Calu3 (cell line): ENCODE results near the gene FUT2. TPM values are rescaled to one million over a fixed set of nuclear protein-coding genes. Genes with fewer than 3 reads are reported as not detected.
"Not testable (repeated sequence)": the region's sequence is repeated elsewhere in the genome, so short reads cannot be mapped to it uniquely, and the experiment has no call there.

ENCODE experiments used
- BruUV-seq: library from RNA; stranded (reverse); fragments of 400-500 nt; replicated peaks from 2 replicates; lab custom pipeline; 2021; lab: Mats Ljungman, UMichigan
- CTCF ChIA-PET: fragments of 300-600 bp; sonication (Branson Sonifier 250); formaldehyde crosslinking; loops from one replicate; lab custom pipeline; 2022; ENCODE audit warnings: antibody characterized with exemption; lab: Charles Lee
- DNase-seq: peaks from one replicate; pipeline ENCODE4 v3.0.0; 2022
- H3K27ac Mint-ChIP-seq: one replicate; pipeline ENCODE4 v1.8.0; 2022; ENCODE audit warnings: mixed read lengths; ENCODE audit not compliant: unreplicated experiment
- H3K27me3 Mint-ChIP-seq: one replicate; pipeline ENCODE4 v1.8.0; 2022; ENCODE audit warnings: mixed read lengths; ENCODE audit not compliant: unreplicated experiment
- H3K36me3 Mint-ChIP-seq: one replicate; pipeline ENCODE4 v1.8.0; 2022; ENCODE audit warnings: mild to moderate bottlenecking, moderate library complexity, mixed read lengths; ENCODE audit not compliant: insufficient read depth, unreplicated experiment
- H3K4me1 Mint-ChIP-seq: one replicate; pipeline ENCODE4 v1.8.0; 2022; ENCODE audit warnings: mild to moderate bottlenecking, low read depth, mixed read lengths; ENCODE audit not compliant: unreplicated experiment
- H3K4me3 Mint-ChIP-seq: one replicate; pipeline ENCODE4 v1.8.0; 2022; ENCODE audit warnings: mild to moderate bottlenecking, low read depth, moderate library complexity, mixed read lengths; ENCODE audit not compliant: unreplicated experiment
- H3K9me3 Mint-ChIP-seq: one replicate; pipeline ENCODE4 v1.8.0; 2022; ENCODE audit warnings: low read depth, mixed read lengths; ENCODE audit not compliant: unreplicated experiment
- intact Hi-C: fragments of 100-400 bp; cut with micrococcal nuclease; formaldehyde crosslinking; loops from one replicate; pipeline ENCODE4 v1.10.0; 2022; ENCODE audit not compliant: unreplicated experiment
- total RNA-seq: library from RNA; stranded (reverse); gene quantifications from 2 replicates; pipeline ENCODE4 v1.2.3, GENCODE V29; 2022
- TF ChIP-seq, protein P1 (sequence below): fragments of 200-600 bp; IDR thresholded peaks from one replicate; pipeline ENCODE4 v1.8.0; 2022; ENCODE audit warnings: antibody characterized with exemption; ENCODE audit not compliant: unreplicated experiment

Gene FUT2
- total RNA-seq, 1 experiment from 2014 or later = 10.4 TPM

GRCh38 chr19:48686088-48686487 is 9.7 kb upstream of the FUT2 start:
- intact Hi-C loops = no loop called here
- H3K9me3 Mint-ChIP-seq = no peaks in the 10 kb centered on the region
- no peak for DNase-seq
- H3K27ac Mint-ChIP-seq = no peak overlapping the region
- H3K36me3 Mint-ChIP-seq = no peaks in the 10 kb centered on the region
- H3K27me3 Mint-ChIP-seq = no peaks in the 10 kb centered on the region
- no peak overlapping the region for H3K4me3 Mint-ChIP-seq
- peaks cover 13% of the 10 kb centered on the region for H3K4me1 Mint-ChIP-seq
- TF ChIP-seq, protein P1, sequence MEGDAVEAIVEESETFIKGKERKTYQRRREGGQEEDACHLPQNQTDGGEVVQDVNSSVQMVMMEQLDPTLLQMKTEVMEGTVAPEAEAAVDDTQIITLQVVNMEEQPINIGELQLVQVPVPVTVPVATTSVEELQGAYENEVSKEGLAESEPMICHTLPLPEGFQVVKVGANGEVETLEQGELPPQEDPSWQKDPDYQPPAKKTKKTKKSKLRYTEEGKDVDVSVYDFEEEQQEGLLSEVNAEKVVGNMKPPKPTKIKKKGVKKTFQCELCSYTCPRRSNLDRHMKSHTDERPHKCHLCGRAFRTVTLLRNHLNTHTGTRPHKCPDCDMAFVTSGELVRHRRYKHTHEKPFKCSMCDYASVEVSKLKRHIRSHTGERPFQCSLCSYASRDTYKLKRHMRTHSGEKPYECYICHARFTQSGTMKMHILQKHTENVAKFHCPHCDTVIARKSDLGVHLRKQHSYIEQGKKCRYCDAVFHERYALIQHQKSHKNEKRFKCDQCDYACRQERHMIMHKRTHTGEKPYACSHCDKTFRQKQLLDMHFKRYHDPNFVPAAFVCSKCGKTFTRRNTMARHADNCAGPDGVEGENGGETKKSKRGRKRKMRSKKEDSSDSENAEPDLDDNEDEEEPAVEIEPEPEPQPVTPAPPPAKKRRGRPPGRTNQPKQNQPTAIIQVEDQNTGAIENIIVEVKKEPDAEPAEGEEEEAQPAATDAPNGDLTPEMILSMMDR = no peak
- CTCF ChIA-PET = interaction anchor here (0.6 to 0.7 kb wide), 2 partner anchors 53 to 254 kb away, joined by 3 to 5 read pairs; no protein-coding TSS in a partner anchor
- no TSS peak for BruUV-seq

- H3K9me3 Mint-ChIP-seq, BruUV-seq, H3K36me3 Mint-ChIP-seq, H3K27ac Mint-ChIP-seq, DNase-seq, H3K27me3 Mint-ChIP-seq, intact Hi-C loops, CTCF ChIA-PET, H3K4me3 Mint-ChIP-seq: not testable (repeated sequence)
- peaks cover 13% of the 10 kb centered on the region for H3K4me1 Mint-ChIP-seq
Measured at GRCh38 chr19:48686637-48687036, 9.1 kb upstream of the FUT2 start.

DNA sequence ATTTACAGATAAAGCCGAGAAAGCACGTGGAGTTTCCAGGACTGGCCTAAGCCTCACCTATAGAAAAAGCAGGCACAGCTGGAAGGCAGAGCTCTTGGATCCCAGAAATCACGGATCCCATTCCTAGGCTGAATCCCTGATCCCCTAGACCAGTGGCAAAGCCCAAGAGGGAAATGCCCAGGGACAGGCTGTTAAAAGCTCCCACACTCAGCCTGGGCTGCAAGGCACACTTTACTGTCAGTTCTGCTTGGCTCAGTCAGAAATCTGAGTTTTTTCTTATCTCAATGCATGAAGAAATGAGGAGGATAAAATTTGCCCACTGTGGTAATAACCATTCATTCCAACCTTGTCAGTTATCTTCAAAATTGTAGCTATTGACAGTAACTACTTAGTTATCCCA is 8.0 kb upstream of the FUT2 start:
- H3K27ac Mint-ChIP-seq = no peak overlapping the region
- no TSS peak for BruUV-seq
- H3K4me1 Mint-ChIP-seq = peaks cover 13% of the 10 kb centered on the region
- H3K36me3 Mint-ChIP-seq = no peaks in the 10 kb centered on the region
- CTCF ChIA-PET = no interaction called here
- no peaks in the 10 kb centered on the region for H3K9me3 Mint-ChIP-seq
- no peak overlapping the region for H3K4me3 Mint-ChIP-seq
- no peaks in the 10 kb centered on the region for H3K27me3 Mint-ChIP-seq
- no peak for DNase-seq
- TF ChIP-seq, protein P1 = no peak
- intact Hi-C loops = no loop called here

- CTCF ChIA-PET = no interaction called here
- TF ChIP-seq, protein P1 = no peak
- intact Hi-C loops = no loop called here
- H3K9me3 Mint-ChIP-seq = no peaks in the 10 kb centered on the region
- no peak overlapping the region for H3K27ac Mint-ChIP-seq
- no TSS peak for BruUV-seq
- no peaks in the 10 kb centered on the region for H3K27me3 Mint-ChIP-seq
- H3K4me3 Mint-ChIP-seq = no peak overlapping the region
- DNase-seq = no peak
- no peaks in the 10 kb centered on the region for H3K36me3 Mint-ChIP-seq
- peaks cover 15% of the 10 kb centered on the region for H3K4me1 Mint-ChIP-seq
Measured at GRCh38 chr19:48689449-48689848, 6.3 kb upstream of the FUT2 start.

DNA sequence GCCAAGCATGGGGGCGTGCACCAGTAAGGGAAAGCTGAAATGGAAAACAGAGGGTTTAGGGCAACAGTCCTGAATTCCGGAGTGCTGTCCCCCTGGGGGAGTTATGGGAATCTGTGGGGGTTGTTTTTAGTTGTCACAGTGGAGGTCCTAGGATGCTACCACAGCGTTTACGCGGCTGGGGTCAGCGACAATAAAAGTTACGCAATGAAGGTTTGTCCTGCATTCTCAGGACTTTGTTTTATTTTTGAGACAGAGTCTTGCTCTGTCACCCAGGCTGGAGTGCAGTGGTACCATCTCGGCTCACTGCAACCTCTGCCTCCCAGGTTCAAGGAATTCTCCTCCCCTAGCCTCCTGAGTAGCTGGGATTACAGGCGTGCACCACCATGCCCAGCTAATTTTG is 2.1 kb upstream of the FUT2 start:
- Mint-ChIP-seq H3K4me1 (peaks cover 22% of the 10 kb centered on the region), H3K36me3 (peaks cover 15% of the 10 kb centered on the region)
- DNase-seq, H3K27me3 Mint-ChIP-seq, intact Hi-C loops, H3K27ac Mint-ChIP-seq, CTCF ChIA-PET, H3K4me3 Mint-ChIP-seq, H3K9me3 Mint-ChIP-seq, BruUV-seq: not testable (repeated sequence)
